ENCODE data around the gene AGO1.

DNA sequence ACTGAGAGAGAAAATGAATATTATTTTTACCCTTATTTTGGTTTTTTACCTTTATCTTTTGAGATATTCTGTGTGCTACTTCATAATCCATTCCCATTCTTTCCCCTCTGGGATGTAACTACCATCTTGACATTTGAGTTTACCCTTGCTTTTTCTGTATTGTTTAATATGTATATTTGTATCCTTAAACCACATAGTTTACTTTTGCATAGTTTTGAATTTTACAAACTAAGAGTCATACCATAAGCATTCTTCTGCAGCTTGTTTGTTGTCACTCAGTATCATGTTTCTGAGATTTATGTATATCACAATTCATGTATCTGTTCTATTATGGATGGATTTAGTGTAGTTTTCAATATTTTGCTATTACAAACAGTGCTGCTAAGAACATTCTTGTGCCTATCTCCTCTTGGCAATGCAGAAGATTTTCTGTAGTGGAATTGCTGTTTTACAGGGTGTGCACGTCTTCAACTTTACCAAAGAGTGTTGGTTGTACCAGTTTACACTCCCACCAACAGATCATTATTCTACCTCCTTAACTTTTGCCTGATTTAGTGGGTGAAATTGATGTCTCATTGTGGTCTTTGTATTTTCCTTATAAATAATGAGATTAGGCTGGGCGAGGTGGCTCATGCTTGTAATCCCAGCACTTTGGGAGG, 12.2 kb upstream of the AGO1 start:
- TF ChIP-seq, protein P1, sequence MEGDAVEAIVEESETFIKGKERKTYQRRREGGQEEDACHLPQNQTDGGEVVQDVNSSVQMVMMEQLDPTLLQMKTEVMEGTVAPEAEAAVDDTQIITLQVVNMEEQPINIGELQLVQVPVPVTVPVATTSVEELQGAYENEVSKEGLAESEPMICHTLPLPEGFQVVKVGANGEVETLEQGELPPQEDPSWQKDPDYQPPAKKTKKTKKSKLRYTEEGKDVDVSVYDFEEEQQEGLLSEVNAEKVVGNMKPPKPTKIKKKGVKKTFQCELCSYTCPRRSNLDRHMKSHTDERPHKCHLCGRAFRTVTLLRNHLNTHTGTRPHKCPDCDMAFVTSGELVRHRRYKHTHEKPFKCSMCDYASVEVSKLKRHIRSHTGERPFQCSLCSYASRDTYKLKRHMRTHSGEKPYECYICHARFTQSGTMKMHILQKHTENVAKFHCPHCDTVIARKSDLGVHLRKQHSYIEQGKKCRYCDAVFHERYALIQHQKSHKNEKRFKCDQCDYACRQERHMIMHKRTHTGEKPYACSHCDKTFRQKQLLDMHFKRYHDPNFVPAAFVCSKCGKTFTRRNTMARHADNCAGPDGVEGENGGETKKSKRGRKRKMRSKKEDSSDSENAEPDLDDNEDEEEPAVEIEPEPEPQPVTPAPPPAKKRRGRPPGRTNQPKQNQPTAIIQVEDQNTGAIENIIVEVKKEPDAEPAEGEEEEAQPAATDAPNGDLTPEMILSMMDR (IDR thresholded peaks at IDR 0.05) = no peak
- TF ChIP-seq POLR2A (IDR thresholded peaks at IDR 0.05) = no peak
- no peak for TF ChIP-seq EP300 (IDR thresholded peaks at IDR 0.05)
- TF ChIP-seq POLR2AphosphoS5 (IDR thresholded peaks at IDR 0.05) = no peak
